NB4 (cell line): Measurements from ENCODE around the gene OLA1.

Experiments
- POLR2A ChIP-seq: IDR thresholded peaks from 2 replicates; pipeline ENCODE4 v1.6.1; 2011; ENCODE audit warnings: mild to moderate bottlenecking; ENCODE audit not compliant: insufficient read length; ENCODE audit errors: extremely low read depth
- TF ChIP-seq, protein P1 (sequence below): IDR thresholded peaks from one replicate; pipeline ENCODE4 v1.5.1; 2012; ENCODE audit warnings: low read depth, low read length

DNA sequence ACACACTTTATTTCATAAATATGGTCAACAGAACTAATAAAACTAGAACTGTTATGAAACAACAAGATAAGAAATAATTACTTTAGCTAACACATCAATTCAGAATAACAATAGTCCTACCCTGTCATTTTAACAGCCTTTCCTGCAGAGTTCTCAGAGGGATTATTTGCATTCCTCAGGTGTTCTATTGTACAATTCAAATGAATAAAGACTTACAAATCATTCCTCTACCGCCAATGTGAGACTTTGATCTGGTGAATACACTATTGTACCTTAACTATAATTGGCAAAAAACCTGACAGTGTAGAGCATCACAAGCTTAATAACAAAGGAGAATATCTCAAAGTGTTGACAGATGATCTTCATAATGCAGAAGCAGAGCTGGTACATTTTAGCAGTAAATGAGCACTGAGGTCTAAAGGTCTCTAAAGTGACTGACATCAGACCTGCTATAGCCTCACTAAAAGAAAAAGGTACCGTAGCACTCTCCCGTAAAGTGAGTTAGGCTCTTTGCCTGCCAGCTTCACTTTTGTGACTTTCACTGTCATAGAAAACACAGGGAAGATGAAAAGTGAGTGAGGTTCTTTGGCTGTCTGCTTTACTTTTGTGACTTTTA, 164.4 kb downstream of the OLA1 start:
- TF ChIP-seq, protein P1, sequence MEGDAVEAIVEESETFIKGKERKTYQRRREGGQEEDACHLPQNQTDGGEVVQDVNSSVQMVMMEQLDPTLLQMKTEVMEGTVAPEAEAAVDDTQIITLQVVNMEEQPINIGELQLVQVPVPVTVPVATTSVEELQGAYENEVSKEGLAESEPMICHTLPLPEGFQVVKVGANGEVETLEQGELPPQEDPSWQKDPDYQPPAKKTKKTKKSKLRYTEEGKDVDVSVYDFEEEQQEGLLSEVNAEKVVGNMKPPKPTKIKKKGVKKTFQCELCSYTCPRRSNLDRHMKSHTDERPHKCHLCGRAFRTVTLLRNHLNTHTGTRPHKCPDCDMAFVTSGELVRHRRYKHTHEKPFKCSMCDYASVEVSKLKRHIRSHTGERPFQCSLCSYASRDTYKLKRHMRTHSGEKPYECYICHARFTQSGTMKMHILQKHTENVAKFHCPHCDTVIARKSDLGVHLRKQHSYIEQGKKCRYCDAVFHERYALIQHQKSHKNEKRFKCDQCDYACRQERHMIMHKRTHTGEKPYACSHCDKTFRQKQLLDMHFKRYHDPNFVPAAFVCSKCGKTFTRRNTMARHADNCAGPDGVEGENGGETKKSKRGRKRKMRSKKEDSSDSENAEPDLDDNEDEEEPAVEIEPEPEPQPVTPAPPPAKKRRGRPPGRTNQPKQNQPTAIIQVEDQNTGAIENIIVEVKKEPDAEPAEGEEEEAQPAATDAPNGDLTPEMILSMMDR, result no peak
- no peak for TF ChIP-seq POLR2A
